Activated CD8-positive, alpha-beta memory T cell treated with anti-CD3 and anti-CD28 coated beads for 1 hour (primary cell): ENCODE measurements around the gene CDK5R2.

Source experiments
- DNase-seq, 2 donors: peaks; one replicate each; pipeline ENCODE4 v3.0.0-alpha.2; 2020; ENCODE audit warnings: low read depth in 1 of 2; ENCODE audit errors: extremely low read depth in 1 of 2

CDK5R2 gene

DNA sequence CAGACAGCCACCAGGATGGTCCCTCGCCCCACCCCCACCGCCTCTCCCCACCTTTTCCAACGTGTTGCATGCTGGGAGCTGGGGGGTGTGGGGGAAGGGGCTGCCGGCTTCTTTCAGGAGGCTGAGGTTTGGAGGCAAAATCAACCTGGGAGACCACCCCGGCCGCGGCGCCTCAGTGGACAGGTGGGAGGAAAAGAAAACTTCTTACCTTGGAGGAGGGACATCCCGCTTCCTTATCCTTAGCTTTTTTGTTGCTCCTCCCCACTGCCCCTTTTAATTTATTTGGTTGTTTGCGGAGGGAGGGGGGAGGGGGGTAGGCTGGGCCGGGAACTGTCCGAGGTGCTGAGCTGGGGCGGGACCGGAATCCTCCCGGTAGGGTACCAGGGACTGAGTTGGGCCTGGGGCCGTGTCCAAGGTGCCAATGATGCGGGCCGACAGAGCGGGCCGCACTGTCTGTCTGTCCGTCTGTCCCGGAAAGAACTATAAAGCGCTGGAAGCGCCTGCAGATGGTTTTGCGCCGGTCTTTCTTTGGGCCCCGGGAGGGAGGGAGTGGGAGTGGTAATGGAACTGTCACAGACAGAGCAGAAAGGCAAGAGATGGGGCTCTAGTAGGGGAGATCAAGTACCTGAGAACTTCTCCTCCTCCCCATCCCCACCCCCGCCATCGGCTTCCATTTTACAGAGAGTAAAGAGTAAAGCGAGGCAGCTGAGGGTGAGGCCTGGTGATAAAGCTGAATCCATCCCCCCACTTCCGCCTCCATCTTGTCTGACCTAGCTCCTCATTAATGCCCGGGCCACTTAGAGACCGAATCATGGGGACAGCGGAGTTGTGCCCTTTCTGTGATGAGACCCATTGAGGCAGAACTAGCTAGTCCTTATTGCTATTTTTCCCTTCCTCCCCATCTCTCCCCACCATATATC is 2.4 kb downstream of the CDK5R2 start:
- DNase-seq = no peak

DNA sequence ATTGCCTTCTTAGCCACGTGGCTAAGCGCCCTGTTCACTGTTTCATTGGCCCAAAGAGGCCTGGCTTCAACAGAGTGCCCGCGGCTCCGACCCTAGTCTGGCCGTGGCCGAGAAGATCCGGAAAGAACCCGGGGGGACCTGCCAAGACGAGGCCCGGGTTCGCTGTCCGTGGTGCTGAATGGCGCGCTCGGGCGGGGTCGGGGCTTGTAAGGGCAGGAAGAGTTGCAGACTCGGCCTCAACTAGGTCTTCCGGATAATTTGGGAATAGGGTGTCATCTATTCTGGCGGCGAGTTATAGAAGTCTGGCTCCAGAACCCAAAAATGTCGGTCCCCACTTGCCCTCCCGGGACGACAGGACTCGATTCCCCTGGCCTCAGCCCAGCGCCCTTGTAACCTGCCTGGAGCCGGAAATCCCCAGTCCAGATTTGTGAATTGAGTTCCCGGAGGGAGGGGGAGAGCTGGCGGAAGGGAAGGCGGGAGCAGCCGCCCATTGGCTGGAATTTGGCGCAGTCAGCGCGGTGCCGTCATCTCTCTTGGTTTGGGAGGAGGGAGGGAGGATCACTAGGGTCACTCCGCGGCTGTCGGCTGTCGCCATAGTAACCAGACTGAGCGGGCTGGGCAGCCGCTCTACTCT is 3.5 kb downstream of the CDK5R2 start:
- peak in 1 of 2 donors; percentile 49 for DNase-seq

- no peak for DNase-seq
Observed at GRCh38 chr2:218963601-218964000, 4.1 kb downstream of the CDK5R2 start.

GRCh38 chr2:218964041-218964771 is 4.7 kb downstream of the CDK5R2 start:
- no peak for DNase-seq

DNA sequence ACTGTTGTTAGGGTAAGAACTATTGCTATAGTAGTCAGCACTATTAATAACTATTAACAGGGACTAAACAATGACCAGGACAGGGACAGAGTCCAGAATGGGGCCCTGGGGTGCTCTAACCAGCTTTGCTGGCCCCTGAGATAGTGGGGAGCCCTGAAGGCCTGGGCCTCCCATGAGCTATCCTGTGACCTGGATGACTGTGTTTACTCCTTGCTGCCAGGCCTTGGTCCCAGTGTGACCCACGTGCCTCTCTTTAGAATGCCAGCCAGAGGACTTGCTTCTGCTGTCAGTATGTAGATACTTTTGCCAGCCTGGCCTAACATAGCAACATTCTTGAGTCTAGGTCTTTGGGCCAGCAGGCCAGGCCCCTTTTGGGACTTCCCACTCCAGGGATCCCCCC is 11.4 kb downstream of the CDK5R2 start:
- DNase-seq = no peak

- DNase-seq = no peak
Observed at GRCh38 chr2:218975060-218975777, 15.8 kb downstream of the CDK5R2 start.

- peak; percentile 55 to 77 for DNase-seq
Observed at GRCh38 chr2:218979846-218980734, 20.6 kb downstream of the CDK5R2 start.

DNA sequence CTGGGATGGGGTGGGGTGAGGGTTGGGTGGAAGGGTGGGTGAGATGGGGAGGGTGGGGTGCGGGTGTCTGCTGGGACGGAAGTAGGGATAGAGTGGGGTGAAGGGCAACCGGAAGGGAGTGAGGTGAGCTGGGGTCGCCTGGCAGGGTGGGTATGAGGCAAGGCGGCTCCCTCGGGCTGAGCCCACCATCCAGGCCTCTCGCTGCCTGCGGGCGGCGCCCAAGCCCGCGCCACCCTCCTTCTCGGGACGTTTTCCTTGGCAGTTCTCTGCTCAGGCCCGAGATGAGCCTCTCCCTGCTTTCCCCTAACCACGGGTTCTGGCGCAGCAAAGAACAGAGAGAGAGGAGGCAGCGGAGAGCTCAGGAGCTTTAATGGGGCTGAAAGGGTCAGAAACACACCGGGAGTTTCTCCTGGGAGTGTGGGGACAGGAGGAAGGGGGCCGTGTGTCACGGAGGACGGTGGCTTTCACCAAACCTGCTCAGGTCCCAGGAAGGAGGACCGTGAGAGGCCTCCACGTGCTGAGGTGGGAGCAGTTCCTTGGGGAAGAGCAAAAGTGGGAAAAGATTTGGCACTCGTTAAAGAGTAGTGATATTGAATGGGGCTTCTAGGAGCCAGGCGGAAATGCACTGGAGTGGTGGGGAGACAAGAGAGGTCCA is 21.4 kb downstream of the CDK5R2 start:
- no peak for DNase-seq

- no peak for DNase-seq
Observed at GRCh38 chr2:218981390-218981880, 22.0 kb downstream of the CDK5R2 start.

DNA sequence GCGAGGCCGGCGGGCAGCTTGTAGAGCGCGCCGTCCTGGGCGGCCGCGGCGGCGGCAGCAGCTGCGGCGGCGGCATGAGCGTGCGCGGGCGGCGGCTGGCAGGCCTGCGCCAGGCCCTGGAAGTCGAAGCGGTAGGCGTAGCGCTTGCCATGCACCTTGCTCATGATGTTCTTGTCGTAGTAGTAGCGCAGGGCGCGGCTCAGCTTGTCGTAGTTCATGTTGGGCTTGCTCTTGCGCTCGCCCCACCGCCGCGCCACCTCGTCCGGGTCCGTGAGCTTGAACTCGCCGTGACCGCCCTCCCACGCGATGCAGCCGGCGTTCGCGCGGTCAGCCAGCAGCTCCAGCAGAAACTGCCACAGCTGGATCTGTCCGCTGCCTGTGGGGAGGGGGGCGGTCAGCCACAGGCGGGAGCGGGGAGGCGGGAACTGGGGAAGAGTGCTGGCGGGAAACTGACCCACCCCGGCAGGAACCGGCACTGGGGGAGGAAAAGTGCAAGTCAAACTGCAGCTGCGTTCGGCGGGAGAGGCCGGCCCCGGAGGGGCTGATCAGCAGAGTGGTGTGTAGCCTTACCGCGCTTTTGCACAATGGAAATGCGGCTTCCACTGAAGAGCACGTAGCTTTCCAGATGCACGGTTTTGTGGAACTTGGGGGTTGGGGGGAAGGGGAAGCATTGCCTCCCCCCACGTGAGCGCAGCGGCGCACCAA is 22.6 kb downstream of the CDK5R2 start:
- DNase-seq = no peak

GRCh38 chr2:218982586-218983262 is 23.3 kb downstream of the CDK5R2 start:
- no peak for DNase-seq

DNA sequence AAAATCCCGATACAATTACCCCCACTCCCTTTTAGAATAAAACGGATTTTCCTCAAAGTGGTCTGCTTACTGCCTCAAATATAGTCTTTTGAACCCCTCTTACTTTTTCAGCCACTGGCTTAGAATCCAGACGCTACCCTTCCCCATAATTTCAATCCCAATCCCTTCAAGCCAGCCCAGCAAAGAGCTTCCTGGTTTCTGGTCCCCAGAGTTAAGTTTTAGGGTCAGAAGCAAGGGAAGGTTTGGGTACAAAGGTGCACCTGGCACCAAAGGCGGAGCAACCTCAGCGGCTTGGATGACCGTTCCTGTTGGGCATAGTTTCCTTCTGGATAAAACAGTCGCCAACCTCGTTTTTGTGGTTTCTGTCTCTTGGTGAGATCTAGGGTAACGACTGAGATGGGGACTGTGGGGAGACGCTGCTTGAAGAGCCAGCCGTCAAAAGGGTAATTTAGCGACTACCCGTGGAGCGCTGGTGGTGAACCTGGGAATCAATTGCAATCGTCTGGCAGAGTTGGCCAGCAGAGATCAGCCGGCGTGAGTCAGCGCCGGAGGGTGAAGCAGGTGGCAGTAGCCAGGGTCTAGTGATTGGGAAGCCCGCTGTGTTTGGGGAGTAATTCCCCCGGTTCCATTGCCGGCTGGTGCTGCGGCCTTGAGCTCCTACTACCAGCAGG is 23.9 kb downstream of the CDK5R2 start:
- DNase-seq = no peak

- DNase-seq = no peak
Observed at GRCh38 chr2:218983934-218984238, 24.4 kb downstream of the CDK5R2 start.

GRCh38 chr2:218984239-218985020 is 25.0 kb downstream of the CDK5R2 start:
- no peak for DNase-seq

DNA sequence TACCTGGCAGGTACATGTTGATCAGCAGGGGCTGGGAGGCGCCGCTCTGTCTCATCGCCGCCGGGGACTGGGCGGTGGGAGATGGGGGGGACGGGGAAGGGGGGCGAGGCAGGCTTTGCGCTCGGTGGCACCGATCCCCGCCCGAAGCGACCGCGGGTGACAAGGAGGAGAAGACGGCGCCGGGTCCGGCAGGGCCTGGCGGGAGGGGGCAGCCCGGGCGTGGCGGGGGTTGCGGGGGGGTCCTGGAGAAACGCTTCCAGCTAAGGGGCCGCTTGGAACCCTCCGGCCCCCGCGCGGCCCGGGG is 25.5 kb downstream of the CDK5R2 start, which contains the start of gene FEV:
FEV (minus strand) TSS at position 164 of the 304 bp plus-strand sequence; CDS start at position 55, 109 bp downstream.
- no peak for DNase-seq

- DNase-seq = no peak
Observed at GRCh38 chr2:218985325-218986091, 26.0 kb downstream of the CDK5R2 start.
